ENCODE measurements around the gene MSMB.
"Not testable (repeated sequence)": the region's sequence is repeated elsewhere in the genome, so short reads cannot be mapped to it uniquely, and the experiment has no call there.

MSMB gene

DNA sequence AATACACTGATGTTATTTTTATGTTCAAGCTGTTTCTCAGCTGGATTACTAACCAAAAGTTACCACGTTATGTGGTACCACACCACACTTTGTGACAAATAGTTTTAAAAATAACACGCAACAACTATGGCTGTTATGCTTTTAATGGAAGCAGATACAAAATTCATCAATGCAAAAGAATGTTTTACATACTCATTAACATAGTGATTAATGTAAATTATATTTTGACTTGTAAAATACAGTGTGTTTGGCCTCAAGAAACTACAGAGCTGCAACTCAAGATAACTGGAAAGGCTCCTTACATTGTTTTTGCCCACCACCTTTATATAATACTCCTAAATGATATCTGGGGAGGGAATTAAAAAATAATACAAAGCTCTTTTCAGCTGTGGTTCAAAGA lies 41.1 kb downstream of the MSMB start:
- Histone ChIP-seq H3K9me3 (replicated peaks in 1 of 2; ENCODE audit: control insufficient read depth in 2 of 2, insufficient read depth in 1 of 2, low read depth in 1 of 2, low read length in 2 of 2) (peaks cover 0 to 5% of the 10 kb centered on the region in 2 donors), H2BK15ac (ENCODE audit: low read length) (no peak overlapping the region), H3K27ac (replicated peaks; ENCODE audit: low read length) (no peak overlapping the region), H3K4ac (ENCODE audit: low read length) (no peak overlapping the region), H3K23ac (ENCODE audit: low read depth, low read length, poor library complexity) (no peak overlapping the region), H2BK120ac (ENCODE audit: low read depth, low read length) (no peak overlapping the region), H3K9ac (ENCODE audit: low read depth, low read length, poor library complexity) (no peak overlapping the region), H3K4me1 (ENCODE audit: control insufficient read depth in 2 of 2, insufficient read depth in 1 of 2, low read depth in 1 of 2, low read length in 2 of 2) (no peaks in the 10 kb centered on the region), H2BK5ac (ENCODE audit: low read length) (no peak overlapping the region), H3K4me3 (ENCODE audit: low read length in 2 of 2) (no peak overlapping the region), H3K27me3 (ENCODE audit: control insufficient read depth in 3 of 3, insufficient read depth in 3 of 3, low read depth in 1 of 3, low read length in 3 of 3) (no peaks in the 10 kb centered on the region), H4K91ac (ENCODE audit: low read depth, low read length, poor library complexity) (no peak overlapping the region), H2AK5ac (ENCODE audit: low read depth, low read length) (no peak overlapping the region), H4K8ac (ENCODE audit: low read depth, low read length) (no peak overlapping the region), H2AFZ (ENCODE audit: low read length) (no peak overlapping the region), H3K4me2 (ENCODE audit: insufficient read depth, low read length, poor library complexity, severe bottlenecking) (no peak overlapping the region), H3K36me3 (replicated peaks in 1 of 2; ENCODE audit: control insufficient read depth in 2 of 2, insufficient read depth in 2 of 2, low read length in 2 of 2) (peaks cover 16 to 99% of the 10 kb centered on the region in 2 donors), H2BK12ac (ENCODE audit: low read length) (no peak overlapping the region), H3K18ac (ENCODE audit: low read length) (no peak overlapping the region), H3K79me1 (ENCODE audit: low read depth, low read length) (no peaks in the 10 kb centered on the region), H3K14ac (ENCODE audit: low read length) (no peak overlapping the region)
- no CpG with 5 or more reads among the region's 2 CpGs for WGBS, 2 donors (ENCODE audit: extremely low coverage in 2 of 2, insufficient read length in 2 of 2, insufficient replicate concordance in 1 of 2)
- no peak for DNase-seq (ENCODE audit: low spot score)

DNA sequence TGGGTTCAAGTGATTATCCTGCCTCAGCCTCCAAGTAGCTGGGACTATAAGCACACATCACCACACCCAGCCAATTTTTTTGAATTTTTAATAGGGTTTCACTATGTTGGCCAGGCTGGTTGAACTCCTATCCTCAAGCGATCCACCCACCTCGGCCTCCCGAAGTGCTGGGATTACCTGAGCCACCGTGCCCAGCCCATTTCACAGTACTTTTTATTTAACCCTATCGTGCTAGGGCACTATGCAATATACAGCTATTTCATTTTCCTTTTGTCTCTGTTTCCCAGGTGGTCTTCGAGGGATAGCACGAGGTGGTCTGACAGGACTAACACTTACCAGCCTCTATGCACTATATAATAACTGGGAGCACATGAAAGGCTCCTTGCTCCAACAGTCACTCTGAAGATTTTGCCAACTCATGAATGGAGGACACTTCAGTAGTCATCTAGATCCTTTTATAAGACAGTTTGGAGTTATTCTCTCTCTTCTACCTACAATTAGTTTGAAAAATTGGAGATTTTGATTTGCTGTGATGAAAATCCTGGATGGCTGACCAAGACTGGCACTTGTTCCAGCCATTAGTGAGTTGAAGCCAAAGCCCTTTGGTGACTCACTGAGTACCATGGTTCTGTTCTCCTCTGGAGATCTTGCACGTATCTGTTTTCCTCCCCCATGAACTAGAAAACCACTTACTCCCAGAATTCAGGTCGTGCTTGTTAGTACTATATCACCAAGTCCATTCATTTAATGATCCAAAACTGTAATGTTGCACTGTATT lies 43.0 kb downstream of the MSMB start:
- no peak overlapping the region for H2BK15ac ChIP-seq (ENCODE audit: low read length)
- H3K4ac ChIP-seq (ENCODE audit: low read length): no peak overlapping the region
- no peak overlapping the region for H3K4me2 ChIP-seq (ENCODE audit: insufficient read depth, low read length, poor library complexity, severe bottlenecking)
- H3K14ac ChIP-seq (ENCODE audit: low read length): no peak overlapping the region
- H3K4me3 ChIP-seq (ENCODE audit: low read length in 2 of 2): no peak overlapping the region
- no peak overlapping the region for H2AK5ac ChIP-seq (ENCODE audit: low read depth, low read length)
- H4K8ac ChIP-seq (ENCODE audit: low read depth, low read length): no peak overlapping the region
- WGBS, 2 donors (ENCODE audit: extremely low coverage in 2 of 2, insufficient read length in 2 of 2, insufficient replicate concordance in 1 of 2): no CpG with 5 or more reads among the region's 9 CpGs
- H2BK120ac ChIP-seq (ENCODE audit: low read depth, low read length): no peak overlapping the region
- no peak for DNase-seq (ENCODE audit: low spot score)
- H3K18ac ChIP-seq (ENCODE audit: low read length): no peak overlapping the region
- no peak overlapping the region for H2BK5ac ChIP-seq (ENCODE audit: low read length)
- H3K27me3 ChIP-seq (ENCODE audit: control insufficient read depth in 3 of 3, insufficient read depth in 3 of 3, low read depth in 1 of 3, low read length in 3 of 3): no peaks in the 10 kb centered on the region
- H3K27ac ChIP-seq (replicated peaks; ENCODE audit: low read length): no peak overlapping the region
- H3K4me1 ChIP-seq (ENCODE audit: control insufficient read depth in 2 of 2, insufficient read depth in 1 of 2, low read depth in 1 of 2, low read length in 2 of 2): no peaks in the 10 kb centered on the region
- peaks cover 14 to 94% of the 10 kb centered on the region in 2 donors for H3K36me3 ChIP-seq (replicated peaks in 1 of 2; ENCODE audit: control insufficient read depth in 2 of 2, insufficient read depth in 2 of 2, low read length in 2 of 2)
- H4K91ac ChIP-seq (ENCODE audit: low read depth, low read length, poor library complexity): no peak overlapping the region
- H2AFZ ChIP-seq (ENCODE audit: low read length): no peak overlapping the region
- H2BK12ac ChIP-seq (ENCODE audit: low read length): no peak overlapping the region
- no peak overlapping the region for H3K23ac ChIP-seq (ENCODE audit: low read depth, low read length, poor library complexity)
- H3K9me3 ChIP-seq (replicated peaks in 1 of 2; ENCODE audit: control insufficient read depth in 2 of 2, insufficient read depth in 1 of 2, low read depth in 1 of 2, low read length in 2 of 2): peaks cover 0 to 5% of the 10 kb centered on the region in 2 donors
- no peaks in the 10 kb centered on the region for H3K79me1 ChIP-seq (ENCODE audit: low read depth, low read length)
- no peak overlapping the region for H3K9ac ChIP-seq (ENCODE audit: low read depth, low read length, poor library complexity)

DNA sequence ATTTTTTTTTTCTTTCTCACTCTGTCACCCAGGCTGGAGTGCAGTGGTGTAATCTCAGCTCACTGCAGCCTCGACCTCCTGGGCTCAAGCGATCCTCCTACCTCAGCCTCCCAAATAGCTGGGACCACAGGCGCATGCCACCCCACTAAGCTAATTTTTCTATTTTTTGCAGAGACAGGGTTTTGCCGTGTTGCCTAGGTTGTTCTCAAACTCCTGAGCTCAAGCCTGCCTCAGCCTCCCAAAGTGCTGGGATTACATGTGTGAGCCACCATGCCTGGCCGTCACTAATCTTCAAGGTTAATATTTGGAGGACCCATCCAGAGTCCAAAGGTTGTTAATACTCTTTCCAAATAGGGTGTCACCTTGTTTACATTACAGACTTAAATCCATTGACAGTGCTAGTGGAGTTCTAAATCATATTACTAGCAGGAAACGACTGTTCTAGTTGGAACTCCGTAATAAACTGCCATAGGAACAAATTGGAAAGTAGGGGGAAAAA lies 43.8 kb downstream of the MSMB start:
- not testable (repeated sequence) for DNase-seq (ENCODE audit: low spot score); H3K23ac ChIP-seq (ENCODE audit: low read depth, low read length, poor library complexity); H3K27me3 ChIP-seq (ENCODE audit: control insufficient read depth in 3 of 3, insufficient read depth in 3 of 3, low read depth in 1 of 3, low read length in 3 of 3); H3K14ac ChIP-seq (ENCODE audit: low read length); H3K9me3 ChIP-seq (replicated peaks in 1 of 2; ENCODE audit: control insufficient read depth in 2 of 2, insufficient read depth in 1 of 2, low read depth in 1 of 2, low read length in 2 of 2); H2BK15ac ChIP-seq (ENCODE audit: low read length); H2BK12ac ChIP-seq (ENCODE audit: low read length); H4K91ac ChIP-seq (ENCODE audit: low read depth, low read length, poor library complexity); H3K9ac ChIP-seq (ENCODE audit: low read depth, low read length, poor library complexity); H2AK5ac ChIP-seq (ENCODE audit: low read depth, low read length); H3K4me3 ChIP-seq (ENCODE audit: low read length in 2 of 2); H3K18ac ChIP-seq (ENCODE audit: low read length); H3K27ac ChIP-seq (replicated peaks; ENCODE audit: low read length); H3K79me1 ChIP-seq (ENCODE audit: low read depth, low read length); H4K8ac ChIP-seq (ENCODE audit: low read depth, low read length); H2BK5ac ChIP-seq (ENCODE audit: low read length); H3K4me1 ChIP-seq (ENCODE audit: control insufficient read depth in 2 of 2, insufficient read depth in 1 of 2, low read depth in 1 of 2, low read length in 2 of 2); H2AFZ ChIP-seq (ENCODE audit: low read length); H3K4ac ChIP-seq (ENCODE audit: low read length); H3K4me2 ChIP-seq (ENCODE audit: insufficient read depth, low read length, poor library complexity, severe bottlenecking); H2BK120ac ChIP-seq (ENCODE audit: low read depth, low read length)
- WGBS, 2 donors (ENCODE audit: extremely low coverage in 2 of 2, insufficient read length in 2 of 2, insufficient replicate concordance in 1 of 2): no CpG with 5 or more reads among the region's 7 CpGs
- H3K36me3 ChIP-seq (replicated peaks in 1 of 2; ENCODE audit: control insufficient read depth in 2 of 2, insufficient read depth in 2 of 2, low read length in 2 of 2): peaks cover 17 to 94% of the 10 kb centered on the region in 2 donors

DNA sequence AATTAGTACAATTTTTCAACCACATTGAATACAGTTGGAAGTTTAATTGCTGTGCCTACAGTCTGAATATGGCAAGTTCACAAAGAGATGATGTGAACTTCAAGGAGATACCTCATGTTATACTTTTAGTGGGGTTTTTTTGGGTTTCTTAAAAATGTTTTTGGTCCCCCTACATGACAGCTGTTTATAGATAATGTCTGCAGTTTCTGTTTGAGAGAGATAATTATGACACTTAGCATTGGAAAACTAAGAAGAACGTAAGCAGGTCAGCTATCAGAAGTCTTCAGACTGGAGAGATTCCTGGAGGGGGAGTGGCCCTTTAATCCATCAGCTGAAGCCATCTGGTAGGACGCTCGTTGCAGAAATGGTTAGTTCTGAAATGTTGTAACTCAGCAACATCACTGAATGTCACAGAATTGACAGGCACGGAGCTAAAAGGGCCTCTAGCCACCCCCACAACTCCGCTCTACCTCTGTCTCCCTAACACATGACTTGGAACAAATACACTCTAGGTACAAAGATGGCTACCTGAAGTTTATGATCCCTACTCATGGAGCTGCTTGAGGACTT lies 44.8 kb downstream of the MSMB start:
- no peak for DNase-seq (ENCODE audit: low spot score)
- no peak overlapping the region for H2BK15ac ChIP-seq (ENCODE audit: low read length)
- no peaks in the 10 kb centered on the region for H3K9me3 ChIP-seq (replicated peaks in 1 of 2; ENCODE audit: control insufficient read depth in 2 of 2, insufficient read depth in 1 of 2, low read depth in 1 of 2, low read length in 2 of 2)
- H3K9ac ChIP-seq (ENCODE audit: low read depth, low read length, poor library complexity): no peak overlapping the region
- H2BK12ac ChIP-seq (ENCODE audit: low read length): no peak overlapping the region
- H2AK5ac ChIP-seq (ENCODE audit: low read depth, low read length): no peak overlapping the region
- no peak overlapping the region for H3K27ac ChIP-seq (replicated peaks; ENCODE audit: low read length)
- H3K14ac ChIP-seq (ENCODE audit: low read length): no peak overlapping the region
- WGBS, 2 donors (ENCODE audit: extremely low coverage in 2 of 2, insufficient read length in 2 of 2, insufficient replicate concordance in 1 of 2): no CpG with 5 or more reads among the region's 5 CpGs
- no peak overlapping the region for H2BK120ac ChIP-seq (ENCODE audit: low read depth, low read length)
- H3K4ac ChIP-seq (ENCODE audit: low read length): no peak overlapping the region
- no peak overlapping the region for H2AFZ ChIP-seq (ENCODE audit: low read length)
- H3K27me3 ChIP-seq (ENCODE audit: control insufficient read depth in 3 of 3, insufficient read depth in 3 of 3, low read depth in 1 of 3, low read length in 3 of 3): no peaks in the 10 kb centered on the region
- no peak overlapping the region for H3K4me2 ChIP-seq (ENCODE audit: insufficient read depth, low read length, poor library complexity, severe bottlenecking)
- no peaks in the 10 kb centered on the region for H3K4me1 ChIP-seq (ENCODE audit: control insufficient read depth in 2 of 2, insufficient read depth in 1 of 2, low read depth in 1 of 2, low read length in 2 of 2)
- no peak overlapping the region for H3K23ac ChIP-seq (ENCODE audit: low read depth, low read length, poor library complexity)
- H3K4me3 ChIP-seq (ENCODE audit: low read length in 2 of 2): no peak overlapping the region
- no peak overlapping the region for H4K8ac ChIP-seq (ENCODE audit: low read depth, low read length)
- H4K91ac ChIP-seq (ENCODE audit: low read depth, low read length, poor library complexity): no peak overlapping the region
- H3K18ac ChIP-seq (ENCODE audit: low read length): no peak overlapping the region
- no peaks in the 10 kb centered on the region for H3K79me1 ChIP-seq (ENCODE audit: low read depth, low read length)
- H2BK5ac ChIP-seq (ENCODE audit: low read length): no peak overlapping the region
- peaks cover 17 to 90% of the 10 kb centered on the region in 2 donors for H3K36me3 ChIP-seq (replicated peaks in 1 of 2; ENCODE audit: control insufficient read depth in 2 of 2, insufficient read depth in 2 of 2, low read length in 2 of 2)
